ENCODE measurements around the gene COL5A3. TPM values are rescaled to one million over a fixed set of nuclear protein-coding genes. Genes with fewer than 3 reads are reported as not detected.
"Not testable (repeated sequence)": the region's sequence is repeated elsewhere in the genome, so short reads cannot be mapped to it uniquely, and the experiment has no call there.

COL5A3 gene
- polyA plus RNA-seq, 4 donors, result 0.73 to 3.1 (median 0.85) TPM

DNA sequence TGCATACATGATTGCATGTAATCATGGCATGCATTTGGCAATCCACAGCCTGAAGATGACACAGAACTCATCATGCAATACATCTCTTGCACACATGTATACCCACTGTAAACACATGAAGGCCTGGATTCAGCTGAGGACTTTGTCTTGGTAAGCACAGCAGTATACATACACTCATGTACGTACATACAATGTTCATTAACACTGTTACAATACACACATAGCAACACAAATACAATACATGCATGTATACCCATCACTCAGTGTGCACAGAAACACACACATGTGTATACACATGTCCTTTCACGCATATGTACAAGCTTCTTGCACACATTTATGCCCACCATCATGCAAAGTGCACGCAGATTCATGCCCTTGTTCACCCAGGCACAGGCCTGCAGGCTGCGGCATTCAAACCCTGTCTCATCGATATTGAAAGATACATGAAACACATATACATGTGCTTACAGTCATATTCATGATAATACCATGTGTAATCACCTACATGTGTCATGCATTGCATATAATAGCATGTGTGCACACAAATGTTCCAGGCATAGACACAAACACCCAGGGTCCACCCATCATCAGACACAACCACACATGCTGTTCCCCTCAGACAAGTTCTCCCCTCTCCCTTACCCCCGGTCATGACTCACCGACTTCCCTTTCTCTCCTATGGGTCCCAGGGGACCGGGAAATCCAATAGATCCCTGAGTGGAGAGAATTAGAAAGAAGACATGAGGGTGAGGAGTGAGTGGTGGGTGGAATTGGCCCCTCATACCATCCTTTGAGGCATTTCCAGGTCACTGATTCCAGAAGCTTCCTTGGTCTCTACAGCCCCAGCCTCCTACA, 28.7 kb downstream of the COL5A3 start:
- no peak for DNase-seq (ENCODE audit: low read depth in 4 of 4, low spot score in 3 of 4)

DNA sequence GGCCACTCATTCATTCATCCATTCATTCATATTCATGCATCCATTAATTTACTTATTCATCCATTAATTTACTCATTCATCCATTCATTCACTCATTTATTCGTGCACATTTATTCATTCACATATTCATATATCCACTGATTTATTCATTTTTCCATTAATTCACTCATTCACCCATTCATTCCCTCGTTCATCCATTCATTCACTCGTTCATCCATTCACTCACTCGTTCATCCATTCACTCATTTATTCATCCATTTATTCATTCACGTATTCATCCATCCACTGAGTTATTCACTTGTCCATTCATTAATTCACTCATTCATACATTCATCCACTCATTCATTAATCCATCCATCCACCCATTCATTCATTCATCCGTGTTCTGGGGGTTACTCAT, 38.2 kb downstream of the COL5A3 start:
- DNase-seq (ENCODE audit: low read depth in 4 of 4, low spot score in 3 of 4), result no peak

DNA sequence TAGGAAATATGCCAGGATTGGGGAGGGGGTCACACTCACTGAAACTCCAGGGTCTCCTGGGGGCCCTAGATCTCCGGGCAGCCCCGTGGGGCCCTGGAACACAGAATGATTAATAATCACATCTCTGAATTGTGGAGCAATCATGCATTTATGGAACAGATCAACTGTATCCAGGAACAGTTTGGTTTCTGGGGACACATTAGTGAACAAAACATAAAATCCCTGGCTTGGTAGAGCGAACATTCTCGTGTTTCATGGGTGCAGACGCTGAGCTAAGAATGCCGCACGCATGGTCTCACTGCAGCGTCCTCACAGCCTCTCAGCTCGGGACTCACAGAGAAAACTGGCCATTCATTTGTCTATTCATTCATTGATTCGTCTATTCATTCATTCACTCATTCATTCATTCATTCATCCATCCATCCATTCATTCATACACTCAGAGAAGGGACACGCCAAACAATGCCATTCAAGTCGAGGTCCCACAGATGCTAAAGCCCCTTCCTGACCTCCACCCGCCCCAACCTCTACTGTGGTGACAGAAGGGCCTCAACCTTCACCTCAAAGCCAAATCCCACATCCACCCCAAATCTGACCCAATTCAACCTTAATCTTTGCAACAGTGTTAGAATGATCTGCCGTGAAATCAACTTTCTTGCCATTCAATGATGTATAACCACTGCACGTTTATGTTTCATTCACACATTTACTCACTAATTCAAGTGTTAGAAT, 39.0 kb downstream of the COL5A3 start:
- no peak for DNase-seq (ENCODE audit: low read depth in 4 of 4, low spot score in 3 of 4)

DNA sequence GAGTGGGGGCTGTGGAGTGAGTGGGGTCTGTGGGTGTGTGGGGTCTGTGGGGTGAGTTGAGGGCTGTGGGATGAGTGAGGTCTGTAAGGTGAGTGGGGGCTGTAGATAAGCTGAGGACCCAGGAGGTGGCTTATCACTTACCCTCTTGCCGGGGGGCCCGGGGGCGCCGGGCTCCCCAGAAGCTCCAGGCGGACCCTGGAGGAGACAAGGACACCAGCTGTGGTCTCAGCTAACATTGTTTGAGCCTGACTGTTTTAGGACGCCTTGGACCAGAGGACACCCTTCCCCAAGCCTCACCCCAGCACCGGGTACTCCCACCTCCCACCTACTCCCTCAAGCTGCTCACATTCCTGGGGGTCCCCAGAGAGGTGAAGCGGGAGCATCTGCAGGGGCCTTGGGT, 39.8 kb downstream of the COL5A3 start:
- no peak for DNase-seq (ENCODE audit: low read depth in 4 of 4, low spot score in 3 of 4)

DNA sequence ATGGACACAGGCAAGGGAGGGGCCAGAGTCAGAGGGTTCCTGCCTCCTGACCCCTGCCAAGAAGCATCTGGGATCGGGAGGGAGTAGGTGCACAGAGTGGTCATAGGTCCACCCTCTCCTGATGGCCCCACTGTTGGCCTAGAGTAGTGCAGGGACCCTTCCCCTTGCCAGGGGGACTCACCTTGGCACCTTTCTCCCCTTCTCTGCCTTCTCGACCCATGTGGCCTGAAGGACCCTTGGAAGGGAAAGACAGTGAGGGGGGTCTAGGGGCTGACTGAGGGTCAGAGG, 40.7 kb downstream of the COL5A3 start:
- DNase-seq (ENCODE audit: low read depth in 4 of 4, low spot score in 3 of 4), result no peak

DNA sequence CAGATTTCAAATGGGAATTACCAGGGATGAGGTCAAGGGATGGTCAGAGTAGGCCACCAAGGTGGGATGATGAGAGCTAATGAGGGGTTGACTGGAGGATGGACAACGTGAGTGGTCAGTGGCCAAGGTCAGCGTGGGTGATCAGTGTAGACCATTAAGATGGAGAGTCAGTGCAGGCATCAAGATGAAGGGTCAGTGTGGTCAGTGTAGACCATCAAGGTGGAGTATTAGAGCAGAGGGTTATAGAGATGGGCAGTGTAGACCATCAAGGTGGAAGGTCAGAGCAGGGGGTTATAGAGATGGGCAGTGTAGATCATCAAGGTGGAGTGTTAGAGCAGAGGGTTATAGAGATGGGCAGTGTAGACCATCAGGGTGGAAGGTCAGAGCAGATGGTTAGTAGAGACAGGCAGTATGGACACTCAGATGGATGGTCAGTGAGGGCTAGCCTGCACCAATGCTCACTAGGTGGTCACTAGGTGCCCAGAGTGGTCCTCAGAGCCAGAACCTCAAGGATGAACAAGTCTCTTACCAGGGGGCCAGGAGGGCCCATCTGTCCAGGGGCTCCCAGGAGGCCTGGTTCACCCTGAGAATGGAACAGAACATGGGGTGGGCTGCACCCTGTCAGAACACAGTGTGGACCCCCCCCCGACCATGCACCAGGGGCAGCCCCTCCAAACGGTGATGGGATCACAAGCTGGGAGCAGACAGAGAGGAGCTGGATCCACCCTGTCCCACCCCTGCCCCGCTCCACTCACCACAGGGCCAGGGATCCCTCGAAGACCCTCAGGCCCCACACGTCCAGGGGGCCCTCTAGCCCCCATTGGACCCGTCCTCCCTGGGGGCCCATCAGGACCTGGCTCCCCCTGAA, 41.2 kb downstream of the COL5A3 start:
- DNase-seq (ENCODE audit: low read depth in 4 of 4, low spot score in 3 of 4), result no peak

DNA sequence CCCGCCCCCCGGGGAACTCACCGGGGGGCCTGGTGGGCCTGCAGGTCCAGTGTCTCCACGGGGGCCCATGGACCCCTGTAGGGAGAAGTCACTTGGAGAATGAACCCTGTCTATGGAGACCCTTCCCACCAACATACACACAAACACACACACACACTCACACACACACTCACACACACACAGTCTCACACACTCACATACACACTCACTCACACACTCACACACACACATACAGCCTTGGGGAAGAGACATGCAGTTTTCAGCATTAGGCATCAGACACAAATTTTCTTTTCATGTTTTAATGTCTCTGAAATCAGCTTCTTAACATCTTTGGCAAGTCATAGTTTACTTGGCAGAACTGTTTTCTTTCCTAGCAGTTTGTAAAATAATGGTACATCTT, 43.0 kb downstream of the COL5A3 start:
- DNase-seq (ENCODE audit: low read depth in 4 of 4, low spot score in 3 of 4), result no peak

DNA sequence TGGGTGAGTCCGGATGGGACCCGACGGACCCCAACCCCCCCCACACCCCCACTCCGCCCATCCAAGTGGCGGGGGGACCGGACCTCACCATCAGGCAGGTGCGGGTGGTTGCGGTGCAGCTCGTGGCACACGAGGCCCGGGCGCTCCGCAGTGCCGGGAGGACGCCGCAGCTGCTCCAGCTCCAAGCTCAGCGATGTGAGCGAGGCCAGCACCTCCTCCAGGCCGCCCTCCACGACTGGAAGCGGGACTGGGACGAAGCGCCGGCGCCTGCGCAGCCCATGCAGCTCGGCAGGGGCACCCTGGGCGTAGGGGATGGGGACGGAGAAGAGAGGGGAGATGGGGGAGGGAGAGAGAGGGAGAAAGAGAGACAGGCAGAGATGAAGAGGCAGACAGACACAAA, 43.9 kb downstream of the COL5A3 start:
- DNase-seq (ENCODE audit: low read depth in 4 of 4, low spot score in 3 of 4), result no peak

DNA sequence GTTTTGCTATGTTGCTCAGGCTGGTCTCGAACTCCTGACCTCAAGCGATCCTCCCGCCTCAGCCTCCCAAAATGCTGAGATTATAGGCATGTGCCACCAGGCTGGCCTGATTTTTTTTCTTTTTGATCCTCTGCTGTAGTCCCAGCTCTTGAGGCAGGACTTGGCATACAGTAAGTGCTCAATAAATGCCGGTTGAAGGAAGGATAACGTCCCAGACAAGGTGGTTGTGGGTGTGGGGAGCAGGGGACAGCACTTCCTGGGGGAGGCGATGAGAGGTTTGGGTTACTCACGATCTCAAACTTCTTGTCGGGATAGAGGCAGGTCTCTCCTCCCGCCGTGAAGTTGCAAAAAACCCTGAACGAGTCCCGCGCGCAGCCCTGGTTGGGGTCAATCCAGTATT, 44.3 kb downstream of the COL5A3 start:
- DNase-seq (ENCODE audit: low read depth in 4 of 4, low spot score in 3 of 4), result no peak

DNA sequence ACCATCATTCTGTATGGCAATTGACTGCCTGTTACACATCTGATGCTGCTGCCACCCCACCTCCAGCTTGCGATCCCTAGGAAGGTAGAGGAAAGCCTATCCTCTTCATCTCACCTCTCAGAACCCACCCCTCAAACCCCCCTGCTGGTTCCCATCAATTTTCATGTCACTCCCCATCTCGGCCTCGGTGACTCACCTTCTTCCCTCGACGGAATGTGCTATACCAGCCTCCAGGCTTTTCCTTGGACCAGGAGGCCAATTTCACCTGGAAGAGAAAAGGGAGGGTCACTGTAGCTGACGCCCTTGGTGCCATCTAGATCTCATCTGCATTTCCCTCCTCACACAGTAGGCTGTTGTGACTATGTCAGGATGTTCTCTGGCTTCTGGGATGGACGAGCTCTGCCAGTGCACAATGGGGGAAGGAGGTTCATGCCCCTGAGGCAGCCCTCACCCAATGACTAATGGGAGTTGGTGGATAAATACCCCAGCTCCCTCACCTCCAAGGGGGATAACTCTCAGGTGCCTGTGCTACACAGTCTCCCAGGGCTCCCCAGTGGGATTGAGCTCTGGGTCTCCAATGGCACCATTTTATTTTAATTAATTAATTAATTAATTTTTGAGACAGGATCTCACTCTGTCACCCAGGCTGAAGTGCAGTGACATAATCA, 47.5 kb downstream of the COL5A3 start:
- DNase-seq (ENCODE audit: low read depth in 4 of 4, low spot score in 3 of 4), result no peak

DNA sequence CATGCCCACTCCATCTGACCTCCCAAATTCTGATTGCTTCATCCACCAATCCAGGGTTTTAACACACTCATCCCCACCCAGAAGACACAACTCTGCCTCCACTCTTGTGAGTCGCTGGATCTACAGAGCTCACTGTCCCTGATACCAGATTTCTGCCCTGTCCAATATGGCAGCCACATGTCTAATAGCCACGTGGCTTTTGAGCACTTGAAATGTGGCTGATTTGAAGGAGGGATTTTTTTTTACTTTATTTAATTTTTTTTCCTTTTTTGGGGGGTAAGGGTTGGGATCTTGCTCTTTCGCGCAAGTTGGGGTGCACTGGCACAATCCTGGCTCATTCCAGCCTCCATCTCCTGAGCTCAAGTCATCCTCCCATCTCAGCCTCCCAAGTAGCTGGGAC, 49.2 kb downstream of the COL5A3 start:
- no peak for DNase-seq (ENCODE audit: low read depth in 4 of 4, low spot score in 3 of 4)

DNA sequence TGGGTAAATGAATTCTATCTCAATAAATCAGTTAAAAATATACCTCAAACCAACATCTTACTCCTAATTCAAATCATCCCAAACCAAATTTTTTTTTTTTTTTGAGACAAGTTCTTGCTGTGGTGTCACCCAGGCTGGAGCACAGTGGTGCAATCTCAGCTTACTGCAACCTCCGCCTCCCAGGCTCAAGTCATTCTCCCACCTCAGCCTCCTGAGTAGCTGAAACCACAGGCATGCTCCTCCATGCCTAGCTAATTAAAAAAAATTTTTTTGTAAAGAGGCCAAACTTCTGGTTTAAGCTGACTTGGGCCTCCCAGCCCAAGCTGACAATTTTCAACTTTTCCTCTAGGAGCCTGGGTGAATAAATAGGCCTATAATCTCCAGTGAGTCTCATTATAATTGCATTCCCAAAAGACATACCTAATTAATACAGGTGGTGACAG, 51.9 kb downstream of the COL5A3 start:
- DNase-seq (ENCODE audit: low read depth in 4 of 4, low spot score in 3 of 4), result no peak

DNA sequence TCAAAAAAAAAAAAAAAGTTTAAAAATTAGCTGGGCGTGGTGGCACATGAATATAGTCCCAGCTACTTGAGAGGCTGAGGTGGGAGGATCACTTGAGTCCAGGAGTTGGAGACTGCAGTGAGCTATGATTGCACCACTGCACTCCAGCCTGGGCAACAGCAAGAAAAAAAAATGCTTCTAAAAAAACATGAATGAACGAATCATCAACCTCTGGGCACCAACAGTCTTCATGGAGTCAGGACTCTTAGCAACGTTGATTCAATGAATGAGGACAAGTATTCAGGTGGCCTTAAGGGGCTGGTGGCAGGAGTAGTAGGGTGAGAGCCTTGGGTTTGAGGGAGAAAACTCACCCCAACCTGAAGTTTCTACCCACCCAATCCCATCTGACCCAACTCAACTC, 53.3 kb downstream of the COL5A3 start:
- DNase-seq (ENCODE audit: low read depth in 4 of 4, low spot score in 3 of 4), result no peak

DNA sequence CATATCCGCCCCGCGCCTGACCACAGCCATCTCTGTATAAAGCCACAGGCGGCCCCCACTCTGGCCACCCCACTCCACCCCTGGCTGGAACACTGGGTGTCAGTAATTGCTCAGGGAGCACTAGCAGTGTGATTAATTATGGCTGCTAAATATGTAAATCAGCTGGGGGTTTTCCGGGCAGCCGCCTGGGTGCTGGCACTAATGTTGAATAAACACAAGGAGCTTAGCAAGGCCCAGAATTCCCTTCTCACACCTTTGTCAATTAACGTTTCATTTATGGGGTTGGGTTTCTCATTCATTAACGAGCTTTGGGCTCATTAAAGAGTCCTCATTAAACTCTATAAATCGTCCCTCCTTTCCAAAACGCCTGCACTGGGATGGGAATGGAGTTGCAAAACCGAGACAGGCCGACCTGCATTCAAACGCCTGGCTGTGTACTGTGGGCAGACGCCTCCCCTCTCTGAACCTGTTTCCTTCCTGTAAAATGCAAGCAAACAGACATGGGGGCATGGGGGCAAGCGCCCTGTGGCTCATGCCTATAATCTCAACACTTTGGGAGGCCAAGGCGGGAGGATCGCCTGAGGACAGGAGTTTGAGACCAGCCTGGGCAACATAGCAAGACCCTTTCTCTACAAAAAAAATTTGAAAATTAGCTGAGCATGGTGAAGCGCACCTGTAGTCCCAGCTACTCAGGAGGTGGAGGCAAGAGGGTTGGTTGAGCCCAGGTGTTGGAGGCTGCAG, 56.3 kb downstream of the COL5A3 start:
- no peak for DNase-seq (ENCODE audit: low read depth in 4 of 4, low spot score in 3 of 4)

DNA sequence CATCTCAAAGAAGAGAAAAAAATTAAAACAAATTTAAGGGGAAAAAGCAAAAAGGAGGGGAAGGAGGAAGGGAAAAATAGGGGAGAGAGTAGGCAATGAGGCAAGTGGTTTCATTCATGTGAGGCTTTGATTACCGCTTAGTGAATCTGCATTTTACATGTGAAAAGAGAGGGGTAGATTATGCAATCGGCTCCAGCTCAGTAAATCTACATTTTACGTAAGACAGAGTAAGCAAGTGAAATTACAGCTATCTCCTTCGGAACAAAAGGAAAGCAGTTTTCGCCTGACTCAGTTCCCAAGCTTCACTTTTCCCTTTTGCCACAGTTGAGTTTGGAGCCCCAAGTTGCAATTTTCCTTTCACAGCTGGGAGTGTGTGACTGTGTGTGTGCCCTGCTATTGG, 58.0 kb downstream of the COL5A3 start:
- no peak for DNase-seq (ENCODE audit: low read depth in 4 of 4, low spot score in 3 of 4)

DNA sequence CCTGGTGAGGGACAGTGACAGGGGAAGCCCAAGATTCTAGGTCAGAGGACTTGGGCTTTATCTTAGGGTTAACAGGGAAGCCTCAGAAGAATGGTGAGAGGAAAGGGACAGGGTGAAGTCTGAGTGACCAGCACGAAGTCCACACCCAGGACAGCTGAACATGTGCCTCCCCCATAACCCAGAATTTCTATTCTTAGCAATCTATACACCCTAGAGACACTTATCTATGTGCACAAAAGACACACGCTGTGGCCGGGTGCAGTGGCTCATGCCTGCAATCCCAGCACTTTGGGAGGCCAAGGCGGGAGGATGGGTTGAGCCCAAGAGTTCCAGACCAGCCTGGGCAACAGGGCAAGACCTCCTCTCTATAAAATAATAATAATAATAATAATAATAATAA, 62.9 kb downstream of the COL5A3 start:
- no peak for DNase-seq (ENCODE audit: low read depth in 4 of 4, low spot score in 3 of 4)

DNA sequence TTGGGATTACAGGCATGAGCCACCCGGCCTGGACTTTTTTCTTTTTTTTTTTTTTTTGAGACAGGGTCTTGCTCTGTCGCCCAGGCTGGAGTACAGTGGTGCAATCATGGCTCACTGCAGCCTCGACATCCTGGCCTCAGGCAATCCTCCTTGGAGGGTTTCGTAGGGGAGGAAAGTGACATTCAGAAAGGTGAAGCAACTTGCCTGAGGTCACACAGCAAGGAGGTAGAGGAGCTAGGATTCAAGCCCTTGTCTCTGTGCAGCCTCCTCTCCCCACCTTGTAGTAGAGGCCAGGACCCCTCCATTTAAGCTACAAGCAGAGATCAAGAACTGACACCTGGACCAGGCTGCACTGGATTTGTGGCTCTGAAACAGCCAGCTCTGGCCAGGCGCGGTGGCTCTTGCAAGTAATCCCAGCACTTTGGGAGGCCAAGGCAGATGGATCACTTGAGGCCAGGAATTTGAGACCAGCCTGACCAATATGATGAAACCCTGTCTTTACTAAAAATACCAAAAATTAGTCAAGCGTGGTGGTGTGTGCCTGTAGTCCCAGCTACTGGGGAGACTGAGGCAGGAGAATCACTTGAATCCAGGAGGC, 63.7 kb downstream of the COL5A3 start:
- DNase-seq (ENCODE audit: low read depth in 4 of 4, low spot score in 3 of 4), result not testable (repeated sequence)

DNA sequence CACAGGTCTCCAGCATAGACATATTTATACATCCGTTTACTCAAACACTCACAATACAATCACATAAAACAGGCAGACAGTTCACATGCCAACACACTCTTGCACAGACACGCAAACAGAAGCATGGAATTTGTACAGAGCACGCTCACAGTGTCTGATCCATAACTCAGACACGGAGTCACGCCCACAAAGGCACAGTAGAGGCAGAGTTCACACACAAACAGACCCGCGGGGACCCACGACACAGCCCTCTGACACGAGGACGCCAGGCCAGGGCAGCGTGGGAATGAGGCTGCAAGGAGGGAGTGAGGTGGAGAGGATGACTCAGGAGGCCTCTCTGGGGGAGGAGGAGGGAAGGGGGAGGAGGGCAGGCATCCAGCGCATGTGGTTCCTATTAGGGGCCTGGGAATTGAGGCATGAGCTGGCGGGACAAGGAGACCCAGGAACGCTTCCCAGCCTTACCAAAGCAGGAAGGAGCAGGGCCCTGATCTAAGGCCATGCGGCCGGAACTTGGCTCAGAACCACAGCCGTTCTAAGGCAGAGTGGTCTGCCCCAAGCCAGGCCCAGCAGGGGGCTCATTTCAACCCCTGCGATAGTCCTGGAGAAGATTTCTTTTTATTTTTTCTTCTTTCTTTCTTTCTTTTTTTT, 64.9 kb downstream of the COL5A3 start:
- DNase-seq (ENCODE audit: low read depth in 4 of 4, low spot score in 3 of 4), result peak in 2 of 4 donors; percentile 21 to 41

DNA sequence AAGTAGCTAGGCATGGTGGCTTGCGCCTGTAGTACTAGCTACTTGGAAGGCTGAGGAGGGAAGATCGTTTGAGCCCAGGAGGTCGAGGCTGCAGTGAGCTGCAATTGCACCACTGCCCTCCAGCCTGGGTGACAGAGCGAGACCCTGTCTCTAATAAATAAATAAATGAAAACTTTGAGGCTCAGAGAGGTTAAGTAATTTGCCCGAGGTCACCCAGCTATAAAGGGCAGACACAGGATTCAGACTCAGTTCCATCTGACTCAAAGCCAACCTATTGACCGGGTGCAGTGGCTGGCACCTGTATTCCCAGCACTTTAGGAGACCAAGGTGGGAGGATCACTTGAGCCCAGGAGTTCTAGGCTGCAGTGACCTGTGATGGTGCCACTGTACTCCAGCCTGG, 66.6 kb downstream of the COL5A3 start:
- DNase-seq (ENCODE audit: low read depth in 4 of 4, low spot score in 3 of 4), result no peak
